ENCODE results near the gene CLIC3.

CLIC3 gene

DNA sequence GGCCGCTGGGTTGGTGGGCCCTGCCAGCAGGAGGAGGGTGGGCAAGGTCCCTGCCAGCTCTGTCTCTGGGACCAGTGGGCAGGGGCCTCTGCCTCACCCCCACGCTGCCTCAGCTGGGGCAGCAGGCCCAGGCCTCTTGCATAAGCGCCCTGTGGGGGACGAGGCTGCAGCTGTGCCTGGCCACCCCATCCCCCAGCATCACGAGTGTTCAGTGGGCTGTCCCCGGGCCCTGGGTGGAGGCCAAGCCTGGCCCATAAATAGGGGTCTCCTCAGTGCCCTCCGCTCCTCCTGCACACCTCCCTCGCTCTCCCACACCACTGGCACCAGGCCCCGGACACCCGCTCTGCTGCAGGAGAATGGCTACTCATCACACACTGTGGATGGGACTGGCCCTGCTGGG, 19.1 kb downstream of the CLIC3 start, which contains the start of gene PTGDS:
Gene PTGDS, plus strand, starts transcription at position 282 of the 400 bp plus-strand sequence. Its CDS starts 75 bp downstream, at position 357.
- Mint-ChIP-seq H3K4me1 (ENCODE audit: low read depth) (peaks cover 20% of the 10 kb centered on the region), H3K27ac (no peak within 1 kb of the TSS), H3K4me3 (no peak within 1 kb of the TSS)

DNA sequence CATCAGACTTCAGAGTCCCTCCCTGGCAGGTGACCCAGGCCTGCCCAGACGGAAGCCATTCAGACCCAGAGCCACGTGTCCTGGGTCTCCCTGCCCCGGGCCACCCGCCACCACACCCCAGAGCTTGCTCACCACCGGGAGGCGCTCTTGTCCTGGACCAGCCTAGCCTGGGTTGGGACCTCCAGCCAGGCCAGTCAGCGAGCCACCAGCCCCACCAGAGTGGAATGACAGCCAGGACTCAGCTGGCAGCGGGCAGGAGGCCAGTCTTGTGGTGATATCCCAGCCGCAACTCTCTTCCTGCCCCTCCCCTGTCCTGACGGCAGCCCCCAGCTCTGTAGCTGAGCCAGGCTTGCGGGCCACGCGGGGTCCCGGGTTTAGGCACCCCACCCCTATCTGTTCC, 20.7 kb downstream of the CLIC3 start:
- peak; percentile 56 for DNase-seq
- Mint-ChIP-seq H3K27ac (peak overlapping the region; percentile 23), H3K4me1 (ENCODE audit: low read depth) (peaks cover 20% of the 10 kb centered on the region), H3K36me3 (ENCODE audit: low read depth) (no peaks in the 10 kb centered on the region), H3K9me3 (no peaks in the 10 kb centered on the region), H3K27me3 (peaks cover 4% of the 10 kb centered on the region), H3K4me3 (no peak overlapping the region)

More for the DNA sequence above, 19.1 kb downstream of the CLIC3 start, which contains the start of gene PTGDS:
- Mint-ChIP-seq H3K9me3 (no peaks in the 10 kb centered on the region), H3K36me3 (ENCODE audit: low read depth) (no peaks in the 10 kb centered on the region), H3K27me3 (peaks cover 6% of the 10 kb centered on the region)
- DNase-seq = no peak

DNA sequence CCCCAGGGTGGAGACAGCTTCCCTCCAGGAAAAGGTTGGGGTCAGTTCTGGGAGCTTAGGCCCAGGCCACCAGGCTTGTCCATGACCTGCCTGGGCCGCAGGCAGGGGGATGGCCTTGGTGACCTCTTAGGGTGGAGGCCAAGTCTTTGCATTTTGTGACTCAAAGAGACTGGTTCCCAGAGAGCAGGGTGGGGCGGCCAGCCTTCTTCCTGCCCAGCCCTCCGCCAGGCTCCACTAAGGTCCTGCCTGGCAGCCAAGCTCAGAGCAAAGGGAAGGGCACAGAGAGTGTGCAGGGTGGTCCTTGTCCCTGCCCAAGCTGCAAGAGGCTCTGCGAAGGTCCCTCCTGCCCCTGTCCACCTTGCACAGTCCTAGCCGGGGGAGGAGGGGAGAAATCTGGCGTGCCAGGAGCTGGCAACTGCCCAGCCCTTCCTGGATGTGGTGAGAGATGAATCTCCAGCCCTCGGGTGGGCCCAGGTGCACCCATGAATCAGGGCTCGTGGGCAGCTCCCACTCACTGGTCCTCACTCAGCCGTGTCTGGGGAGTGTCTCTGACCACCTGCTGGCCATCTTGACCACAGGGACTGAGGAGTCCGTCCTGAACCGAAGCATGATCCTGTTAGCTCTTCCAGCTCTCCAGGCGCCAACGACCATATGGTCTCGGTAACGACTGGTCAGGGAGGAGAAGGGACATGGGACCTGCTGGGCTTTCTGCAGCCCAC, 21.4 kb downstream of the CLIC3 start:
- peak overlapping the region; percentile 23 for H3K27ac Mint-ChIP-seq
- no peaks in the 10 kb centered on the region for H3K9me3 Mint-ChIP-seq
- no peaks in the 10 kb centered on the region for H3K36me3 Mint-ChIP-seq (ENCODE audit: low read depth)
- DNase-seq = no peak
- no peak overlapping the region for H3K4me3 Mint-ChIP-seq
- H3K4me1 Mint-ChIP-seq (ENCODE audit: low read depth) = peaks cover 20% of the 10 kb centered on the region
- H3K27me3 Mint-ChIP-seq = peaks cover 4% of the 10 kb centered on the region

DNA sequence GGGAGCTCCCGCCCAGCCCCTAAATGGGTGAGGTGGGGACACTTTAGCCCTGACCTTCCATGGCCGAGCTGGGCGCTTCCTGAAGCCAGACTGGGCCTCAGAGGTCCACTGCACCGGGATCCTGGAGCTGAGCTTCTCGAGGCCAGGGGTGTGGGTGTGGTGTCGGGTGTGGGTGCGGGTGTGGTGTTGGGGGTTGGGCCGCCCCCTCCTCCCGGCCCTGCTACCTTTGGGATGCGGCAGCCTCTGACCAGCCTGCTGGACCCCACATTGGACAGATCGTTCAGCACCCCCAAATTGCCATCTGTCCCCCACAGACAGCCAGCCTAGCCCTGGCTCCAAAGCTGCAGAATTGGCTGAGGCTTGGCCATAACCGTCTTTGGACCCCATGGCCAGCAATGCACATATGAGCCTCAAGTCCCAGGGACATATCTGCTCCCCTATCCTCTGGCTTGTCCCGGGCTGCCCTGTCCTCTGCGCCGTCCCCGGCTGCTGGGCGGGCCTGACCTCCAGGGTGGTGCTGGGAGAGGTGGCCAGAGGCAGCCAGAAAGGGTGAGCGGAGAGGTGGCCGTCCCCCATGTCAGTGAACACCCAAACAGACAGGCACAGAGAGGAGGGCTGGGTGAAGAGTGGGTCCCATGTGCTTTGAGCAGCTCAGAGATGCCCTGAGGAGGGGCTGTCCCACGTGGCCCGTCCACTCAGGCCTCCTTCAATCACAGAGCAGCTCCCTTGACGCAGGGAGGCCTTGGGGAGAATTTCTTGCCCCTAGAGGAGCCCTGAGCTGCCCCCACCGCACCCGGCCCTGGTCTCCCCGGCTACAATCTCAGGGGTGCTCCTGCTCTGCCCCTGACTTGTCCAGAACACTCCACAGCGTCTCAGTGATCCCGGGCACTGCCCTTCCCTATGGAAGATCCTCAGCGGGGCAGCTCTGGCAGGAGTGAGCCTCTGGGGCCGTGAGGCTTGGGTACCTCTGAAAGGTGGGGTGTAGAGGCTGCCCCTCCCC, 22.4 kb downstream of the CLIC3 start:
- no peak for DNase-seq
- H3K4me1 Mint-ChIP-seq (ENCODE audit: low read depth) = peaks cover 20% of the 10 kb centered on the region
- no peak overlapping the region for H3K4me3 Mint-ChIP-seq

DNA sequence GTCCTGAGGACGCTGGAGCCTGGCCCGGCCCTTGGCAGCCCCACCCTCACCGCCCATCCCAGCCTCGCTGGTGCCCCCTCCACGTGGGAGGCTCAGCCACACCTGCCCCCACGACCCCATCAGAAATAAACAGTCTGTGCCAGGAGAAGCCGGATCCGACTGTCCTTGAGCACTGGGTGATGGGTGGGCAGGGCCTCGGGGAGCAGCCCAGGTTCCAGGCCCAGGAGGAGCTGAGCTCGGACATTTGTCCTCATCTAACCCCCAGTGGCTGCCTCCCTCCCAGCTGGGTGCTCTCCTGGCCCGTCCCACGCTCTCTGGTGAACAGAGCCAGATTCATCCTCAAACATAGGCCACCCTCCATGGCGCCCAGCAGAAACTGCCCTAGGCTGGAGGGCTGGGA, 23.6 kb downstream of the CLIC3 start:
- H3K9me3 Mint-ChIP-seq = no peaks in the 10 kb centered on the region
- no peak for DNase-seq
- no peak overlapping the region for H3K27ac Mint-ChIP-seq
- H3K27me3 Mint-ChIP-seq = peaks cover 4% of the 10 kb centered on the region
- H3K4me3 Mint-ChIP-seq = no peak overlapping the region
- no peaks in the 10 kb centered on the region for H3K36me3 Mint-ChIP-seq (ENCODE audit: low read depth)
- peaks cover 20% of the 10 kb centered on the region for H3K4me1 Mint-ChIP-seq (ENCODE audit: low read depth)

More for the DNA sequence above, 22.4 kb downstream of the CLIC3 start:
- Mint-ChIP-seq H3K36me3 (ENCODE audit: low read depth) (no peaks in the 10 kb centered on the region), H3K27me3 (peaks cover 4% of the 10 kb centered on the region), H3K27ac (no peak overlapping the region), H3K9me3 (no peaks in the 10 kb centered on the region)

DNA sequence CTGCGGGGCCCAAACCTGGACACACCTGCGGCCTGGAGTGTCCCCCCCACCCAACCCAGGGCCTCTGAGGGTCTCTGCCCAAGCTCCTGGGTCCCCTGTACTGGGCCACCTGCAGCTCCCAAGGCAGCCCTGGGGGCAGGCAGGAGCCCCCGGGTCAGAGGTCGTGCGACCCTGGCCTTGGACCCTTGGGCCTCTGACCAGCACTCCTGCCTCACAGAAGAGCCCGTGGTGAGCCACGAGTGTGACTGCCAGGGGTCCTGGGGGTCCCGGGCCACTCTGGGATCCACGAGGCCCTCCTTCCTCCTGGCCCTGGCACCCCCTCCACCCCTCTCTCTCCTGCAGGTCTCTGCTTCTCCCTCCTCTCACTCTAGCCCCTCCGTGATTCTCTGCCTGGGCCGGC, 24.0 kb downstream of the CLIC3 start:
- Mint-ChIP-seq H3K4me1 (ENCODE audit: low read depth) (peaks cover 18% of the 10 kb centered on the region), H3K27me3 (peaks cover 4% of the 10 kb centered on the region), H3K9me3 (no peaks in the 10 kb centered on the region), H3K36me3 (ENCODE audit: low read depth) (no peaks in the 10 kb centered on the region), H3K27ac (no peak overlapping the region), H3K4me3 (no peak overlapping the region)
- no peak for DNase-seq

DNA sequence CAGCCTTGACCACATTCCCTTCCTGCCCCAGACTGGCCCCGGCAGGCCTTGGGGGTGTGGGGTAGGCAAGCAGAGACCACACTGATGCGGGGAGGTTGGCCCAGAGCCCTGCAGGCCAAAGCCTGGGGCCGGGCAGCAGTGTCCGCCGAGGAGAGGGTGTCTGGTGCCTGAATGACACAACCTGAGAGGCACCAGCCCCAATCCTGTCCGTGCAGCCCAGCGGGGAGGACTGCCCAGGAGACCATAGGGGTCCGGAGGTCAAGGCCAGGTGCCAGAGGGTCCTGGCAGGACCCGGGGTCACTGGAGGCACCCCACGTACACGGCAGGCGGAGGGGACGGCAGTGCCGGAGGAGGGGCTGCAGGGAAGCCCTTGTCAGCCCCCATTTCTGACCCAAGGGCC, 24.6 kb downstream of the CLIC3 start:
- Mint-ChIP-seq H3K4me1 (ENCODE audit: low read depth) (peaks cover 18% of the 10 kb centered on the region), H3K9me3 (no peaks in the 10 kb centered on the region), H3K36me3 (ENCODE audit: low read depth) (no peaks in the 10 kb centered on the region), H3K4me3 (no peak overlapping the region), H3K27ac (no peak overlapping the region), H3K27me3 (peaks cover 4% of the 10 kb centered on the region)
- DNase-seq = no peak

DNA sequence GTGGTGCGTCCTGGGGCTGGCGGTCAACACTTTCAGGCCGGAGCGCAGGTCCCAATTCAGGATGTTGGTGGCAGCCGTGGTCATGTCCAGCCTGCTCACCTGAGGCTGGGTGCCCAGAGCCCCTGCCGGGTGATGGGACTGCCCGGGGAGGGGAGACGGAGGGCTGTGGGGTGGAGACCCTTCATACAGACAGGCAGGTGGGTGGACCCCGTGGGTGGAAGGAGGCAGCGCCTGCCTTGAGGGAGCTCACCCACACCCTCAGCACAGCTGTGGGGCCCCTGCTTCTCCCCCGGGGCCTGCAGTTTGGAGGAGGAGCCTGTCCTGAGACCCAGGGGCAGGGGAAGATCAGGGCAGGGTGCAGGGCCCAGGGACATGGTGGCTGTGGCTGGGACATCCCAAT, 26.0 kb downstream of the CLIC3 start:
- H3K36me3 Mint-ChIP-seq (ENCODE audit: low read depth) = no peaks in the 10 kb centered on the region
- H3K4me3 Mint-ChIP-seq = no peak overlapping the region
- H3K27ac Mint-ChIP-seq = no peak overlapping the region
- H3K4me1 Mint-ChIP-seq (ENCODE audit: low read depth) = peaks cover 17% of the 10 kb centered on the region
- no peaks in the 10 kb centered on the region for H3K9me3 Mint-ChIP-seq
- no peaks in the 10 kb centered on the region for H3K27me3 Mint-ChIP-seq
- no peak for DNase-seq

DNA sequence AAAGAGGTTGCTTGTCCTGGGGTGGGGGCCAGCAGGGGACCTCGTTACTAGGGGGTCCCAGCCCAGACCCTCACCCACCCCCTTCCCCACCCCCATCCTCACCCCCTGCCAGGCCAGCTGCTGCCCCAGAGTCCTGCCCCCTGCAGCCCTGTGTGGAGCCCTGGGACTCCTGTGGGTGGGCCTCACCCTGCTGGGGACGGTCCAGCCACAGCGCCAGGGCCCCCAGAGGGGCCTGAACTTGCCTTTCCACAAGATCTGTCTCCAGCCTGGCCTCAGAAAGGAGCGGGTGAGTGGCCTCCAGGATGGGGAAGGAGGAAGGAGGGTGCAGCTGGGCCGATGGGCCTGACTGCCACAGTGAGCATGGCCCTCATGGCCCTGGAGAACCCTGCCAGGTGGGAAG, 26.6 kb downstream of the CLIC3 start:
- peaks cover 14% of the 10 kb centered on the region for H3K4me1 Mint-ChIP-seq (ENCODE audit: low read depth)
- no peaks in the 10 kb centered on the region for H3K27me3 Mint-ChIP-seq
- no peak overlapping the region for H3K27ac Mint-ChIP-seq
- no peaks in the 10 kb centered on the region for H3K9me3 Mint-ChIP-seq
- DNase-seq = no peak
- no peaks in the 10 kb centered on the region for H3K36me3 Mint-ChIP-seq (ENCODE audit: low read depth)
- no peak overlapping the region for H3K4me3 Mint-ChIP-seq

DNA sequence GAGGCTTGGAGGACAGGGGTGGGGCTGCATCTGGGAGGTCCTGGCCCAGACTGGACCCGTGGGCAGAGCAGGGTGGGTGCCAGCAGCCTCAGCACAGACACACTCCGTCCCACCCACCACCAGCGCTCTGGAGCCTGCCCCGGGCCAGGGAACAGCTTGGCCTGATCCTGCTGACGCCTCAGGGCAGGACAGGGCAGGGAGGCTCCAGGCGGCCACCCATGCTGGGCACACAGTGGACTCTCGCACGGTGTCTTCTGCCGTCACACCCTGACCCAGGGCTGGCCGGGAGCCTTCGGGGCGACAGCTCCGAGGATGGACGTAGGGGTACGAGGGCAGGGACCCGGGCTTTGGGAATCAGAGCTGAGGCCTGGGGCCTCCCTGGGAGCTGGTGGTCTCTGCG, 27.2 kb downstream of the CLIC3 start:
- Mint-ChIP-seq H3K27me3 (no peaks in the 10 kb centered on the region), H3K36me3 (ENCODE audit: low read depth) (no peaks in the 10 kb centered on the region), H3K27ac (no peak overlapping the region), H3K9me3 (no peaks in the 10 kb centered on the region), H3K4me1 (ENCODE audit: low read depth) (peaks cover 17% of the 10 kb centered on the region), H3K4me3 (no peak overlapping the region)
- no peak for DNase-seq

DNA sequence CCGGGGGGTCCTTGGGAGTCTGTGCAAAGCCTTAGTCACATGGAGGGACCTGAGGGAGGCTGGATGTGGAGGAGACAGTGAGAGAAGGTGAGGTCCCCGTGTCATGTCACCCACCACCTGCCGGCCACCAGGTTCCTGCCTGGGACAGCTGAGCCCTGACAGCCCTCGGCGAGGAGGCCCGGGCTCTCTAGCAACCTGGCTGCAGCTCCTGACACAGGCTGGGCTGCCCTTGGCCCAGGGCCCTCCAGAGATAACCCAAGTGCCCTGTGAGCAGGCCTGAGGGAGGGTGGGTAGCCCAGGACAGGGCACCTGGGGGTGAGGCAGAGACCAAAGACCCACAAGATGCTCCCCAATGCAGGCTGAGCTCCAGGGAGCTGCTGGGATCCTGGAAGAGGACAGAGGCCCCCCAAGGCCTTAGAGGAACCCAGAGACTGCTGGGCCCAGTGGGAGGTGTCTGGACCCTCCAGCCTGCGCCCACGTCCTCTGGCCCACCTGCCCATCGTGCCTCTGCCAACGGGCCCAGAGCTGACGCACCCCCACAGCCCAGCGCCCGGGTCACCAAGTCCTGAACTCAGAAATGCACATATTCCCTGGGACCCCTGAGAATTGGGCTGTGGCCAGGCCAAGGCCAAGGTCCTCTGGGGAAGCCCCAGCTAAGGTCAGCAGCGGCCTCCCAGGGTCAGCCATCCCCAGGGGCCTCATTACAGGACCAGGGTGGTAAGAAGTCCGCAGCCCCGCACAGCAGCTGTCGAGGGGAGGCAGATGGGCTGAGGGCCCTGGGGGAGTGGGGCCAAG, 27.8 kb downstream of the CLIC3 start:
- no peak overlapping the region for H3K4me3 Mint-ChIP-seq
- H3K4me1 Mint-ChIP-seq (ENCODE audit: low read depth) = peaks cover 17% of the 10 kb centered on the region
- no peak overlapping the region for H3K27ac Mint-ChIP-seq
- H3K36me3 Mint-ChIP-seq (ENCODE audit: low read depth) = no peaks in the 10 kb centered on the region
- no peaks in the 10 kb centered on the region for H3K27me3 Mint-ChIP-seq
- no peak for DNase-seq
- no peaks in the 10 kb centered on the region for H3K9me3 Mint-ChIP-seq

DNA sequence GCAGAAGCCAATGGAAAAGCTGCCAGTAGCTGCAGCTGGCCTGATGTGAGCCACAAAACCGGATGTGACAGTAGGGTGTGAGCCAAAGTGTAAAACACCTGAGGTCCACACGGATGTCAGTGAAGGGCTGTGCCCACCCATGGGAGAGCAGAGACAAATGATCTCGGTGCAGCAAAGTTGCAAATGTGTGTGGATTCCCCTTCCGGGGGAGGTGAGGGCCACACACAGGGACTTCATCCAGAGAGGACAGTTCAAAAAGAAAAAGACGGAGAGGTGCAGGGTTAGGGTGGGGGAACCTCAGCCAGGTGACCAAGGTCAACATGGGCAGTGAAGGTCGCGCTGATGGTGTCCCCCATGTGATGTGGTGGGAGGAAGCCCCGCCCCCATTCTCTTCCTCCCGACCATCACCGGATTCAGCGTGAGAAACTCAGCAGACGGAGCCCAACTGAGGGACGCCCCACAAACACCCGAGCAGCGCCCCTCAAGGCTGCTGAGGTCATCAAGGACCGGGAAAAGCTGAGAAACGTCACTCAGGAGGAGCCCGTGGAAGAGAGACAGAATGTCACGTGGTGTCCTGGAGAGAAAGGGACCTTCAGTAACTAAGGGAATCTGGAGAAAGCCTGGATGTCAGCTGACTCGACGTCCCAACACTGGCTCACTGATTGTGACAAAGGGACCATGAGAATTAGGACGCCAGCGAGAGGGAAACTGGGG, 30.4 kb downstream of the CLIC3 start:
- peak; percentile 48 for DNase-seq
- H3K36me3 Mint-ChIP-seq (ENCODE audit: low read depth) = no peaks in the 10 kb centered on the region
- no peaks in the 10 kb centered on the region for H3K27me3 Mint-ChIP-seq
- H3K4me3 Mint-ChIP-seq = peak overlapping the region; percentile 31
- peaks cover 27% of the 10 kb centered on the region for H3K4me1 Mint-ChIP-seq (ENCODE audit: low read depth)
- H3K9me3 Mint-ChIP-seq = no peaks in the 10 kb centered on the region
- H3K27ac Mint-ChIP-seq = peak overlapping the region; percentile 51

DNA sequence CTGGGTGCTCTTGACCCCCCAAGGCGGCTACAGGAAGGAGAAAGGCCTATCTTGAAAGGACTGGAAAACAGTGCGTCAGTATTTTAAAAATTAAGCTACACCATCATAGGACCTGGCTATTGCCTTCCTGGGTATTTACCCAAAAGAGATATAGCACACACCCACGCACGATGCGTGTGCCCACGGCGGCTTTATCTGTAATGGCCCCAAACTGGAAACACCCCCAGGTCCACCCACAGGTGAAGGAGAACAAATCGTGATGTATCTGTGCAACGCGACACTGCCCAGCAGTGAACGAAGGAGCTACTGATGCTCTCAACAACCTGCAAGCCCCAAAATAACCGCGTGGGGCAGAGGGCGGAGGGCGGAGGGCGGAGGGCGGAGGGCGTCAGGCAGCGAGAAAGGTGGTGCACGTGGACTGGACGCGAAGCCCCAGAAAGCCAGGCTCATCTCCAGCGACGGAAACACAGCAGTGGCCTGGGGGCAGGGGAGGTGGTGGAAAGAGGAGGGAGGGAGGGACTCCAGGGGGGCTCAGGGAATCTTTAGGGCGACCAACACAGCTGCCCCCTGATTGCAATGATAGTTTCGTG, 31.4 kb downstream of the CLIC3 start:
- H3K27me3 Mint-ChIP-seq = no peaks in the 10 kb centered on the region
- H3K4me1 Mint-ChIP-seq (ENCODE audit: low read depth) = peaks cover 32% of the 10 kb centered on the region
- DNase-seq = no peak
- no peak overlapping the region for H3K27ac Mint-ChIP-seq
- no peaks in the 10 kb centered on the region for H3K9me3 Mint-ChIP-seq
- no peak overlapping the region for H3K4me3 Mint-ChIP-seq
- H3K36me3 Mint-ChIP-seq (ENCODE audit: low read depth) = no peaks in the 10 kb centered on the region

Data from activated T-cell treated with anti-CD3 and anti-CD28 coated beads, Interleukin-2, amount 50 U/mL, for 24 hours (primary cell).